ENCODE results near the gene TTPAL. TPM values are rescaled to one million over a fixed set of nuclear protein-coding genes. Genes with fewer than 3 reads are reported as not detected.

Gene TTPAL
- total and polyA plus RNA-seq, 2 of the 4 experiments (the other 2 are of a cell fraction): 8.2 to 18.1 TPM

DNA sequence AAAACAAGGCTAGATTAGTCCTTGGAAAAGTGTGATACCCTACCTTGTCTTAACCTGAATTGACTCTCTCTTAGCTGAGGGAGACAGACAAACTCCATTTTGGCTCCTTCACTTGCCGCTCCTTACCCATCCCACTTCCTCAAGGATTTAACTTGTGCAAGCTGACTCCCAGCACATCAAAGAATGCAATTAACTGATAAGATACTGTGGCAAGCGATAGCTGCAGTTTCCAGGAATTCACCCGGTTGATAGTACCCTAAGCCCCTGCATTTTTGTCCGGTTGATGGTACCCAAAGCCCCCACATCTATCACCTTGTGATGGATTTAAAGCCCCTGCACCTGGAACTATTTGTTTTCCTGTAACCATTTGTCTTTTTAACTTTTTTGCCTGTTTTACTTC, 48.1 kb downstream of the TTPAL start:
- no peak overlapping the region for H4K5ac ChIP-seq (ENCODE audit: low read depth, low read length)
- no peak overlapping the region for H2BK120ac ChIP-seq (ENCODE audit: low read depth, low read length)
- in situ Hi-C loops (cut with MboI; ENCODE audit: low sequenced_read_pairs) (no loop called here), intact Hi-C loops (cut with micrococcal nuclease) (loop anchor here (2.0 kb wide), 1 partner anchor 87 kb away; no protein-coding TSS in a partner anchor), dilution Hi-C loops (cut with HindIII; ENCODE audit: low sequenced_read_pairs, unreplicated experiment) (no loop called here)
- BruUV-seq (replicated peaks): no TSS peak
- no peak overlapping the region for H2BK20ac ChIP-seq (ENCODE audit: low read depth, low read length)
- H3K4me3 ChIP-seq (ENCODE audit: insufficient read depth, low read depth, low read length): no peak overlapping the region
- DNase-seq: no peak
- no peak overlapping the region for H3K9ac ChIP-seq (ENCODE audit: low read depth, low read length)
- H3K27ac ChIP-seq (ENCODE audit: insufficient read depth, low read length): no peak overlapping the region
- TF ChIP-seq POLR2A (IDR thresholded peaks at IDR 0.05; ENCODE audit: low read depth, low read length) (no peak), SMC3 (IDR thresholded peaks at IDR 0.05; ENCODE audit: low read depth, low read length) (no peak), MAFK (IDR thresholded peaks at IDR 0.05; ENCODE audit: low read depth, low read length) (no peak), MAZ (IDR thresholded peaks at IDR 0.05; ENCODE audit: borderline replicate concordance, low read depth, low read length) (no peak), CEBPB (IDR thresholded peaks at IDR 0.05; ENCODE audit: low read depth, low read length) (no peak), NFE2L2 (IDR thresholded peaks at IDR 0.05; ENCODE audit: low read depth, low read length) (no peak), BHLHE40 (IDR thresholded peaks at IDR 0.05; ENCODE audit: low read depth, low read length) (no peak), RFX5 (IDR thresholded peaks at IDR 0.05; ENCODE audit: low read depth, low read length) (no peak), FOS (IDR thresholded peaks at IDR 0.05; ENCODE audit: low read depth, low read length) (no peak), RAD21 (IDR thresholded peaks at IDR 0.05; ENCODE audit: low read length) (no peak), MXI1 (IDR thresholded peaks at IDR 0.05; ENCODE audit: borderline replicate concordance, low read depth, low read length) (no peak), RCOR1 (IDR thresholded peaks at IDR 0.05; ENCODE audit: insufficient replicate concordance, low read length) (no peak), CHD1 (IDR thresholded peaks at IDR 0.05; ENCODE audit: low read depth, low read length) (no peak)
- TF ChIP-seq, protein P1, sequence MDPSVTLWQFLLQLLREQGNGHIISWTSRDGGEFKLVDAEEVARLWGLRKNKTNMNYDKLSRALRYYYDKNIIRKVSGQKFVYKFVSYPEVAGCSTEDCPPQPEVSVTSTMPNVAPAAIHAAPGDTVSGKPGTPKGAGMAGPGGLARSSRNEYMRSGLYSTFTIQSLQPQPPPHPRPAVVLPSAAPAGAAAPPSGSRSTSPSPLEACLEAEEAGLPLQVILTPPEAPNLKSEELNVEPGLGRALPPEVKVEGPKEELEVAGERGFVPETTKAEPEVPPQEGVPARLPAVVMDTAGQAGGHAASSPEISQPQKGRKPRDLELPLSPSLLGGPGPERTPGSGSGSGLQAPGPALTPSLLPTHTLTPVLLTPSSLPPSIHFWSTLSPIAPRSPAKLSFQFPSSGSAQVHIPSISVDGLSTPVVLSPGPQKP (IDR thresholded peaks at IDR 0.05; ENCODE audit: borderline replicate concordance, low read depth, low read length): no peak
- TF ChIP-seq, protein P2, sequence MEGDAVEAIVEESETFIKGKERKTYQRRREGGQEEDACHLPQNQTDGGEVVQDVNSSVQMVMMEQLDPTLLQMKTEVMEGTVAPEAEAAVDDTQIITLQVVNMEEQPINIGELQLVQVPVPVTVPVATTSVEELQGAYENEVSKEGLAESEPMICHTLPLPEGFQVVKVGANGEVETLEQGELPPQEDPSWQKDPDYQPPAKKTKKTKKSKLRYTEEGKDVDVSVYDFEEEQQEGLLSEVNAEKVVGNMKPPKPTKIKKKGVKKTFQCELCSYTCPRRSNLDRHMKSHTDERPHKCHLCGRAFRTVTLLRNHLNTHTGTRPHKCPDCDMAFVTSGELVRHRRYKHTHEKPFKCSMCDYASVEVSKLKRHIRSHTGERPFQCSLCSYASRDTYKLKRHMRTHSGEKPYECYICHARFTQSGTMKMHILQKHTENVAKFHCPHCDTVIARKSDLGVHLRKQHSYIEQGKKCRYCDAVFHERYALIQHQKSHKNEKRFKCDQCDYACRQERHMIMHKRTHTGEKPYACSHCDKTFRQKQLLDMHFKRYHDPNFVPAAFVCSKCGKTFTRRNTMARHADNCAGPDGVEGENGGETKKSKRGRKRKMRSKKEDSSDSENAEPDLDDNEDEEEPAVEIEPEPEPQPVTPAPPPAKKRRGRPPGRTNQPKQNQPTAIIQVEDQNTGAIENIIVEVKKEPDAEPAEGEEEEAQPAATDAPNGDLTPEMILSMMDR (conservative IDR thresholded peaks at IDR 0.05; ENCODE audit: low read depth, low read length): no peak
- TF ChIP-seq, protein P3, sequence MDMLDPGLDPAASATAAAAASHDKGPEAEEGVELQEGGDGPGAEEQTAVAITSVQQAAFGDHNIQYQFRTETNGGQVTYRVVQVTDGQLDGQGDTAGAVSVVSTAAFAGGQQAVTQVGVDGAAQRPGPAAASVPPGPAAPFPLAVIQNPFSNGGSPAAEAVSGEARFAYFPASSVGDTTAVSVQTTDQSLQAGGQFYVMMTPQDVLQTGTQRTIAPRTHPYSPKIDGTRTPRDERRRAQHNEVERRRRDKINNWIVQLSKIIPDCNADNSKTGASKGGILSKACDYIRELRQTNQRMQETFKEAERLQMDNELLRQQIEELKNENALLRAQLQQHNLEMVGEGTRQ (IDR thresholded peaks at IDR 0.05; ENCODE audit: low read depth, low read length): no peak
- peaks cover 11% of the 10 kb centered on the region for H3K4me1 ChIP-seq (ENCODE audit: control insufficient read depth, insufficient read depth, low read length)
- ChIA-PET CTCF (interaction anchor here (0.6 kb wide), 1 partner anchor 321 kb away, joined by 3 read pairs; no protein-coding TSS in a partner anchor), POLR2A (ENCODE audit: unreplicated experiment) (no interaction called here)
- WGBS, 2 experiments (ENCODE audit: extremely low coverage in 2 of 2, insufficient read length in 1 of 2): no CpG with 5 or more reads among the region's 4 CpGs
- no peak overlapping the region for H2AK5ac ChIP-seq (ENCODE audit: low read depth, low read length)
- H3K36me3 ChIP-seq (ENCODE audit: control insufficient read depth, insufficient read depth, low read length): 0 out of 2 replicates have a peak, but pooled peaks cover 1% of the 10 kb centered on the region
- H3K14ac ChIP-seq (replicated peaks; ENCODE audit: low read depth, low read length): no peak overlapping the region
- ATAC-seq (ENCODE audit: low read depth): no peak
- no peak overlapping the region for H2AFZ ChIP-seq (replicated peaks; ENCODE audit: low read length, poor library complexity)
- no peak overlapping the region for H3K4me2 ChIP-seq (ENCODE audit: low read depth, low read length)
- peaks cover 0 to 29% of the 10 kb centered on the region in 2 experiments; a peak in 2 of 4 replicates for H3K79me1 ChIP-seq (ENCODE audit: low read depth in 1 of 2, low read length in 2 of 2)
- H4K8ac ChIP-seq (ENCODE audit: low read depth in 2 of 2, low read length in 2 of 2): no peak overlapping the region
- no peak overlapping the region for H3K18ac ChIP-seq (ENCODE audit: low read depth, low read length)
- no peak overlapping the region for H2BK5ac ChIP-seq (ENCODE audit: low read depth, low read length, poor library complexity, severe bottlenecking)
- peaks cover 29% of the 10 kb centered on the region for H4K20me1 ChIP-seq (ENCODE audit: insufficient read depth, low read length)
- no peak overlapping the region for H4K91ac ChIP-seq (ENCODE audit: insufficient read depth, low read depth, low read length)
- no peaks in the 10 kb centered on the region for H3K27me3 ChIP-seq (ENCODE audit: control insufficient read depth, insufficient read depth, low read length)
- H3K56ac ChIP-seq (ENCODE audit: extremely low read depth, insufficient read depth, low read length): no peak overlapping the region
- H3K23ac ChIP-seq (ENCODE audit: low read depth, low read length): no peak overlapping the region
- peaks cover 9% of the 10 kb centered on the region for H3K9me1 ChIP-seq (ENCODE audit: insufficient read depth, low read length)
- no peak overlapping the region for H3K4ac ChIP-seq (ENCODE audit: low read depth, low read length)
- no peaks in the 10 kb centered on the region for H3K9me3 ChIP-seq (ENCODE audit: control insufficient read depth, insufficient read depth, low read length)
- H2BK15ac ChIP-seq (ENCODE audit: low read depth, low read length): no peak overlapping the region; the same call in 2 of the 3 replicates
- no peak overlapping the region for H2AK9ac ChIP-seq (replicated peaks; ENCODE audit: low read depth, low read length, poor library complexity)

Measured in IMR-90 (cell line).